ENCODE data around the gene MAP2.

DNA sequence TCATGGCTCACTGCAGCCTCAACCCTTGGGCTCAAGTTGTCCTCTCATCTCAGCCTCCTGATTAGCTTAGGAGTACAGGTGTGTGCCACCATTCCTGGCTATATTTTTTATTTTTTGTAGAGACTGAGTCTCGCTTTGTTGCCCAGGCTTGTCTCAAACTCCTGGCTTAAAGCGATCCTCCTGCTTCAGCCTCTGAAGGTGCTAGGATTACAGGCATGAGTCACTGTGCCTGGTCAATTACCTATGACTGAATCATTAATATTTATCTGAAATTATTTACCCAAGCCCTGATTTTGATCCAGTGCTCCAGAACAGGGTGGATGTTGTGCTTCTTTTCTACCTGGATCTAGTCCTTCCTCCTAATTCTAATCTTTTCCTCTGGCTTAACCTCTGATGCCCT, 87.8 kb downstream of the MAP2 start:
- TF ChIP-seq, protein P1, sequence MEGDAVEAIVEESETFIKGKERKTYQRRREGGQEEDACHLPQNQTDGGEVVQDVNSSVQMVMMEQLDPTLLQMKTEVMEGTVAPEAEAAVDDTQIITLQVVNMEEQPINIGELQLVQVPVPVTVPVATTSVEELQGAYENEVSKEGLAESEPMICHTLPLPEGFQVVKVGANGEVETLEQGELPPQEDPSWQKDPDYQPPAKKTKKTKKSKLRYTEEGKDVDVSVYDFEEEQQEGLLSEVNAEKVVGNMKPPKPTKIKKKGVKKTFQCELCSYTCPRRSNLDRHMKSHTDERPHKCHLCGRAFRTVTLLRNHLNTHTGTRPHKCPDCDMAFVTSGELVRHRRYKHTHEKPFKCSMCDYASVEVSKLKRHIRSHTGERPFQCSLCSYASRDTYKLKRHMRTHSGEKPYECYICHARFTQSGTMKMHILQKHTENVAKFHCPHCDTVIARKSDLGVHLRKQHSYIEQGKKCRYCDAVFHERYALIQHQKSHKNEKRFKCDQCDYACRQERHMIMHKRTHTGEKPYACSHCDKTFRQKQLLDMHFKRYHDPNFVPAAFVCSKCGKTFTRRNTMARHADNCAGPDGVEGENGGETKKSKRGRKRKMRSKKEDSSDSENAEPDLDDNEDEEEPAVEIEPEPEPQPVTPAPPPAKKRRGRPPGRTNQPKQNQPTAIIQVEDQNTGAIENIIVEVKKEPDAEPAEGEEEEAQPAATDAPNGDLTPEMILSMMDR (IDR thresholded peaks at IDR 0.05) = no peak
- no peak for TF ChIP-seq POLR2A (IDR thresholded peaks at IDR 0.05)

Data from transverse colon (tissue), 3 donors.